GM10266 (cell line): ENCODE data around the gene ARL5A.
A peak's percentile ranks its signal among the peaks of the same experiment; 100 is the strongest.
"Not testable (repeated sequence)": the region's sequence is repeated elsewhere in the genome, so short reads cannot be mapped to it uniquely, and the experiment has no call there.

Source experiments
- DNase-seq: peaks from one replicate; pipeline ENCODE4 v3.0.0; 2012; ENCODE audit errors: extremely low spot score
- TF ChIP-seq, protein P1 (sequence below): IDR thresholded peaks from 2 replicates; pipeline ENCODE4 v1.5.1; 2012; ENCODE audit warnings: mild to moderate bottlenecking, low read depth; ENCODE audit not compliant: control insufficient read depth, insufficient read depth; ENCODE audit errors: missing control alignments

The ARL5A gene

DNA sequence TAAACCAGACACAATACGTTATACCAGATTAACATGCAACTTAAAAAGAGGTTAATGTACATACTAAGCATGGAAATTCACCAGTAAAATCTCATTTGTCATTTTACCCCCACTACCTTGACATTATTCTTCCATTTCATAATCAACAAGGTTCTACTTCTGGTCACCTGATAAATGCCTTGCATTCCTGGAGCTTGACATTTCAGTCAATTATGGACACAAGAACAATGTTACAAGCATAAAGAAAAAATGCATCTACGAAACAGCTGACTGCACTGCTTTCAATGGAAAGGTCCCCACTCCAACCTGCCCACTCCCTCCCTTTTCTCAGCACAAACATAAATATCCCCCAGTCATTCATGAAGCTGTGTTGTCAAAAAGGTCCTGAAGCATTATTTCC lies 31.4 kb downstream of the ARL5A start:
- no peak for DNase-seq
- TF ChIP-seq, protein P1, sequence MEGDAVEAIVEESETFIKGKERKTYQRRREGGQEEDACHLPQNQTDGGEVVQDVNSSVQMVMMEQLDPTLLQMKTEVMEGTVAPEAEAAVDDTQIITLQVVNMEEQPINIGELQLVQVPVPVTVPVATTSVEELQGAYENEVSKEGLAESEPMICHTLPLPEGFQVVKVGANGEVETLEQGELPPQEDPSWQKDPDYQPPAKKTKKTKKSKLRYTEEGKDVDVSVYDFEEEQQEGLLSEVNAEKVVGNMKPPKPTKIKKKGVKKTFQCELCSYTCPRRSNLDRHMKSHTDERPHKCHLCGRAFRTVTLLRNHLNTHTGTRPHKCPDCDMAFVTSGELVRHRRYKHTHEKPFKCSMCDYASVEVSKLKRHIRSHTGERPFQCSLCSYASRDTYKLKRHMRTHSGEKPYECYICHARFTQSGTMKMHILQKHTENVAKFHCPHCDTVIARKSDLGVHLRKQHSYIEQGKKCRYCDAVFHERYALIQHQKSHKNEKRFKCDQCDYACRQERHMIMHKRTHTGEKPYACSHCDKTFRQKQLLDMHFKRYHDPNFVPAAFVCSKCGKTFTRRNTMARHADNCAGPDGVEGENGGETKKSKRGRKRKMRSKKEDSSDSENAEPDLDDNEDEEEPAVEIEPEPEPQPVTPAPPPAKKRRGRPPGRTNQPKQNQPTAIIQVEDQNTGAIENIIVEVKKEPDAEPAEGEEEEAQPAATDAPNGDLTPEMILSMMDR = no peak

DNA sequence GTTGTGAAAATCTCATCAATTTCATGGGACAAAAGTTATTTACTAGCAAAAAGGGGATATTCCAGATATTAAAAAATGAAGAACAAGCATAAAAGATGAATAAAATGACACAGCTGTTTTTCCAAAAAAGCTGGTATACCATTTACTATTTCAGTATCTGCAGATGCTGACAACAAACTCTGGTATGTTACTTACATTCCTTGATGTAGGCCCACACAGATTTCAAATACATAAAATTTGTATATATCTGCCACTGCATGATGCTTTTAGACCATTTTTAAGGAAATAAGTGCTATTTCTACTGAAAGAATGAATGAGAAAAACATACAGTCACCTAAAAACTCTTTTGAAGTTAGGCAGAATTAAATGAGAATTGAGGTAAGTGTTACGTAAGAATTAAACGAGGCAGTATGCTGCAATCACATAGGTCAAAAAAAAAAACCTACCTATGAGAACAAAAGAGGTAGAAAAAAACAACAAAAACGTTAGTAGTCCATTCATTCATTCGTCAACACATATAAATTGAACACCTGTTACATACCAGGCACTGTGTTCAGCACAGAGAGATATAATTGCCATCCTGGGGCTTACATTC lies 32.5 kb downstream of the ARL5A start:
- TF ChIP-seq, protein P1 = no peak
- DNase-seq = no peak

DNA sequence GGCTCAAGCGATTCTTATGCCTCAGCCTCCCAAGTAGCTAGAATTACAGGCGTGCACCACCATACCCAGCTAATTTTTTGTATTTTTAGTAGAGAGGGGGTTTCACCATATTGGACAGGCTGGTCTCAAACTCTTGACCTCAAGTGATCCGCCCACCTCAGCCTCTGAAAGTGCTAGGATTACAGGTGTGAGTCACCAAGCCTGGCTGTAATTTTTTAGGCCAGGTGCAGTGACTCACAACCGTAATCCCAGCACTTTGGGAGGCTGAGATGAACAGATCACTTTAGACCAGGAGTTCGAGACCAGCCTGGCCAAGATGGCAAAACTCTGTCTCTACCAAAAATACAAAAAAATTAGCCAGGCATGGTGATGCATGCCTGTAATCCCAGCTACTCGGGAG lies 33.8 kb downstream of the ARL5A start:
- not testable (repeated sequence) for DNase-seq

DNA sequence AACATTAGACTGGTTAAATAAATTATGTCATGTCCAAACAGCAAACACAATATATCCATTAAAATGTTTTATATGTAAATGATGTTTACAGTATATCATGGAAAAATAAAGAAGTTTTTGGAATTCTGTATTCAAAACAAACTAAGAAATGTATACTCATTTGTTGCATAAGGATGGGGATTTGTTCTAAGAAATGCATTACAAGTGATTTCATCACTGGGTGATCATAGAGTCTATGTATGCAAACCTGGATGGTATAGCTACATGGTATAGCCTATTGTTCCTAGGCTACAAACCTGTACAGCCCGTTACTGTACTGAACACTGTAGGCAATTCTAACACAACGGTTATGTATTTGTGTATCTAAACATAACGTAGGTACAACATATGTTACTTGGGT lies 35.1 kb downstream of the ARL5A start:
- TF ChIP-seq, protein P1 = no peak
- no peak for DNase-seq

DNA sequence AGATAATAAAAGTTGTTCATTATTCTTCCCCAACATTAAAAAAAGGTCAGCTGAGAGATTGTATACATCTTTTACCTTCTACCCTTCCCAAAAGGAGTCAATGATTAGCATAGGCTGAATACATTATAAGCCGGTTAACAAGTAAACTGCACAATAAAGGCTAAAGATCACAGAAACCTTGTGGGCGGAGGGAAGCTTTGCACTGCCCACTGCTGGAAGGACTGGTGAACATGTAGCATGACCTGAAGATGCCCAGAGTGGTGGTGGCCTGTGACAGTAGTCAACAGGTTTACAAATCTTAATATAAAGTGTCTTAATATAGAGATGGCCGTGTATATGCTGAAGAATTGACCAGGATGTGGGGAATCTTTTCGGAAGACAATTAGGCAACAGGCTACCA lies 35.6 kb downstream of the ARL5A start:
- TF ChIP-seq, protein P1 = peak; percentile 9
- DNase-seq = no peak

DNA sequence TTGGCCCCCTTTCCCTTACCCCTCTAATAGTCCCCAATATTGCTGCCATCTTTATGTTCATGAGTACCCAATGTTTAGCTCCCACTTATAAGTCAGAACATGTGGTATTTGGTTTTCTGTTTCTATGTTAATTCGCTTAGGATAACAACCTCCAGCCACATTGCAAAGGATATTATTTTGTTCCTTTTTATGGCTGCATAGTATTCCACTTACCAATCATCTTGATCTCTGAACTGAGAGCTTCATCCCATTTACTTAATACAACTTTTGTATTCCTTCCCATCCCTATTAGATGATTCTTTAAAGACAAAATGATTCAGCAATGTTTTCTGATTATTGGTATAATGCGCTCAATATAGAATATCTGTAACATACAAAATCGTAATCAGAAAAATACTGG lies 36.7 kb downstream of the ARL5A start:
- DNase-seq = no peak
- TF ChIP-seq, protein P1 = no peak

DNA sequence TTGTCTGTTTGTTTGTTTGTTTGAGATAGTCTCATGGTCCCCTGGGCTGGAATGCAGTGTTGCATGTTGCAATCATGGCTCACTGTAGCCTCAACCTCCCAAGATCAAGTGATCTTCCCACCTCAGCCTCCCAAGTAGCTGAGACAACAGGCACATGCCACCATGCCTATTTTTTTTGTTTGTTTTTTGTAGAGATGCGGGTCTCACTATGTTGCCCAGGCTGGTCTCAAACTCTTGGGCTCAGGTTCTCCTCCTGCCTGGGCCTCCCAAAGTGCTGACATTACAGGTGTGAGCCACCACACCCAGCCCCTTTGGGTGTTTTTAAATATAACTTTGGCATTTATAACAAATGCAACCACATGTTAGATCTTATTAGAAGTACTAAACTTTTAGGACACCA lies 37.5 kb downstream of the ARL5A start:
- TF ChIP-seq, protein P1 = no peak
- no peak for DNase-seq
